SK-N-SH (cell line): ENCODE data around the gene CEP112. TPM values are rescaled to one million over a fixed set of nuclear protein-coding genes. Genes with fewer than 3 reads are reported as not detected.

Experiments used
- CTCF ChIA-PET: fragments of 300-600, 350-600 bp; formaldehyde crosslinking; extraction: SDS; loops from one replicate; lab custom pipeline; 2021; lab: Yijun Ruan, JAX
- POLR2A ChIA-PET: fragments of 350-600 bp; sonication (Branson Sonifier 250); formaldehyde crosslinking; extraction: SDS; loops from one replicate; lab custom pipeline; 2020; ENCODE audit warnings: antibody characterized with exemption, inconsistent platforms; lab: Yijun Ruan, JAX
- DNase-seq: peaks from one replicate; pipeline ENCODE4 v3.0.0; 2012
- H2AFZ ChIP-seq: fragments of 200-600 bp; sonication (generic); 2 replicates; pipeline ENCODE4 v1.8.1; 2016; ENCODE audit warnings: antibody characterized with exemption, mild to moderate bottlenecking, low read depth
- H3F3A ChIP-seq: fragments of 200-600 bp; sonication (generic); replicated peaks from 2 replicates; pipeline ENCODE3; 2016; ENCODE audit warnings: antibody characterized with exemption, mild to moderate bottlenecking; ENCODE audit not compliant: insufficient read depth
- H3K27ac ChIP-seq, 2 experiments: fragments of 200-500 bp in 1 of 2; fragments of 200-600 bp in 1 of 2; sonication (Bioruptor generic) in 1 of 2; sonication (generic), shearing (Covaris generic) in 1 of 2; 2 replicates each; pipeline versions ENCODE4 v1.5.1 to v1.6.1; 2014 to 2016; ENCODE audit warnings: low read depth in 2 of 2, inconsistent platforms in 1 of 2, low read length in 1 of 2, mild to moderate bottlenecking in 1 of 2, mixed read lengths in 1 of 2
- H3K27me3 ChIP-seq: fragments of 200-600 bp; sonication (generic), shearing (Covaris generic); 2 replicates; pipeline ENCODE4 v1.6.1; 2016; ENCODE audit warnings: mixed run types; ENCODE audit not compliant: insufficient read depth
- H3K36me3 ChIP-seq, 2 experiments: fragments of 200-500 bp in 1 of 2; fragments of 200-600 bp in 1 of 2; sonication (Bioruptor generic) in 1 of 2; sonication (generic) in 1 of 2; replicated peaks in 1 of 2; 2 replicates each; pipeline versions ENCODE3 to v1.5.1; 2014 to 2016; ENCODE audit warnings: low read length in 1 of 2, mild to moderate bottlenecking in 1 of 2; ENCODE audit not compliant: insufficient read depth in 2 of 2, control insufficient read depth in 1 of 2
- H3K4me1 ChIP-seq, 2 experiments: fragments of 200-500 bp in 1 of 2; fragments of 200-600 bp in 1 of 2; sonication (Bioruptor generic) in 1 of 2; sonication (generic), shearing (Covaris generic) in 1 of 2; 2 replicates each; pipeline versions ENCODE4 v1.5.1 to v1.6.1; 2014 to 2016; ENCODE audit warnings: low read depth in 1 of 2, low read length in 1 of 2, mixed run types in 1 of 2; ENCODE audit not compliant: insufficient read depth in 2 of 2, control insufficient read depth in 1 of 2
- H3K4me2 ChIP-seq: fragments of 200-600 bp; sonication (generic), shearing (Covaris generic); 2 replicates; pipeline ENCODE4 v1.6.1; 2017; ENCODE audit warnings: mixed run types
- H3K4me3 ChIP-seq, 2 experiments: fragments of 200-500 bp in 1 of 2; fragments of 200-600 bp in 1 of 2; sonication (Bioruptor generic) in 1 of 2; sonication (generic), shearing (Covaris generic) in 1 of 2; 2 replicates each; pipeline versions ENCODE4 v1.5.1 to v1.8.1; 2014 to 2016; ENCODE audit warnings: low read depth in 2 of 2, inconsistent platforms in 1 of 2, low read length in 1 of 2, mild to moderate bottlenecking in 1 of 2, mixed read lengths in 1 of 2, moderate library complexity in 1 of 2
- H3K79me2 ChIP-seq: fragments of 200-600 bp; sonication (generic); 2 replicates; pipeline ENCODE4 v1.8.1; 2017; ENCODE audit warnings: mild to moderate bottlenecking; ENCODE audit not compliant: insufficient read depth
- H3K9ac ChIP-seq: fragments of 200-600 bp; sonication (generic); 2 replicates; pipeline ENCODE4 v1.6.1; 2017; ENCODE audit warnings: mixed run types
- H3K9me2 ChIP-seq: fragments of 200-600 bp; sonication (generic); 2 replicates; pipeline ENCODE4 v1.6.1; 2017; ENCODE audit warnings: mixed run types
- H3K9me3 ChIP-seq: fragments of 200-600 bp; sonication (generic); 2 replicates; pipeline ENCODE4 v1.6.1; 2017; ENCODE audit warnings: mixed run types, mild to moderate bottlenecking, moderate library complexity
- H4K20me1 ChIP-seq: fragments of 200-600 bp; sonication (generic); 2 replicates; pipeline ENCODE4 v1.6.1; 2017; ENCODE audit warnings: mild to moderate bottlenecking, mixed run types; ENCODE audit not compliant: insufficient read depth
- ELF1 ChIP-seq: IDR thresholded peaks from 2 replicates; pipeline ENCODE4 v1.4.0; 2012
- EP300 ChIP-seq, 2 experiments: IDR thresholded peaks; 2 replicates each; pipeline versions ENCODE4 v1.4.0 to v1.6.1; 2012; ENCODE audit warnings: borderline replicate concordance in 1 of 2, low read depth in 1 of 2, low read length in 1 of 2
- FOSL2 ChIP-seq: IDR thresholded peaks from 2 replicates; pipeline ENCODE4 v1.4.0; 2012; ENCODE audit warnings: low read depth, mild to moderate bottlenecking, moderate library complexity, borderline replicate concordance
- FOXM1 ChIP-seq: IDR thresholded peaks from 2 replicates; pipeline ENCODE4 v1.4.0; 2012; ENCODE audit warnings: low read depth, mild to moderate bottlenecking
- GABPA ChIP-seq: IDR thresholded peaks from 2 replicates; pipeline ENCODE4 v1.4.0; 2012; ENCODE audit warnings: low read depth, mild to moderate bottlenecking
- IRF3 ChIP-seq: fragments of 150-350 bp; IDR thresholded peaks from 2 replicates; pipeline ENCODE4 v1.6.1; 2016; ENCODE audit warnings: mild to moderate bottlenecking, low read depth, low read length
- MEF2A ChIP-seq: IDR thresholded peaks from 2 replicates; pipeline ENCODE4 v1.4.0; 2012; ENCODE audit warnings: low read depth, borderline replicate concordance
- NFIC ChIP-seq: IDR thresholded peaks from 2 replicates; pipeline ENCODE4 v1.4.0; 2012; ENCODE audit warnings: borderline replicate concordance
- RAD21 ChIP-seq: IDR thresholded peaks from 2 replicates; pipeline ENCODE4 v1.6.1; 2012; ENCODE audit warnings: mild to moderate bottlenecking, low read length
- RCOR1 ChIP-seq: fragments of 150-350 bp; IDR thresholded peaks from 2 replicates; pipeline ENCODE4 v1.6.1; 2017; ENCODE audit warnings: antibody characterized with exemption, low read length
- RFX5 ChIP-seq: IDR thresholded peaks from 2 replicates; pipeline ENCODE4 v1.6.1; 2012; ENCODE audit warnings: mild to moderate bottlenecking, improper control_type of control experiment, low read length
- RXRA ChIP-seq: IDR thresholded peaks from 2 replicates; pipeline ENCODE4 v1.4.0; 2012; ENCODE audit warnings: low read depth, mild to moderate bottlenecking, borderline replicate concordance
- SMC3 ChIP-seq: IDR thresholded peaks from 2 replicates; pipeline ENCODE4 v1.6.1; 2012; ENCODE audit warnings: low read depth, low read length, improper control_type of control experiment
- TCF12 ChIP-seq: IDR thresholded peaks from 2 replicates; pipeline ENCODE4 v1.4.0; 2012
- USF2 ChIP-seq: fragments of 150-350 bp; IDR thresholded peaks from 2 replicates; pipeline ENCODE4 v1.6.1; 2017; ENCODE audit warnings: antibody characterized with exemption, low read length, low read depth, borderline replicate concordance
- WGBS: methylation state at CpG from one replicate; pipeline ENCODE4 v1.1.6; 2017; ENCODE audit warnings: low lambda C conversion rate; 5-methylcytosine and 5-hydroxymethylcytosine counted together
- polyA plus RNA-seq, 3 experiments: library from polyadenylated mRNA; depleted of rRNA; stranded (reverse); fragments of >200 nt; gene quantifications; 2 replicates each; pipeline ENCODE4 v1.2.3, GENCODE V29; 2012
- TF ChIP-seq, protein P1 (sequence below): IDR thresholded peaks from 2 replicates; pipeline ENCODE4; 2012

The CEP112 gene
- polyA plus RNA-seq, 1 of the 3 experiments (the other 2 are of a cell fraction): 7.9 TPM

- Histone ChIP-seq H3K4me2 (no peak overlapping the region), H3K27me3 (no peaks in the 10 kb centered on the region), H3K79me2 (no peaks in the 10 kb centered on the region), H3K36me3 (peaks cover 0 to 2% of the 10 kb centered on the region in 2 experiments), H3K9me3 (no peaks in the 10 kb centered on the region), H3K27ac (peak overlapping the region in 1 of 2 experiments; percentile 8; a peak in 1 of 4 replicates), H3K4me3 (no peak overlapping the region), H3K9ac (no peak overlapping the region), H4K20me1 (no peaks in the 10 kb centered on the region), H3K9me2 (no peaks in the 10 kb centered on the region), H3K4me1 (peaks cover 0 to 2% of the 10 kb centered on the region in 2 experiments; a peak in 1 of 4 replicates), H2AFZ (no peak overlapping the region), H3F3A (peaks cover 8% of the 10 kb centered on the region)
- 85% methylated on average over 1 of the region's 1 CpG for WGBS
- CTCF ChIA-PET: interaction anchor here (0.7 to 1.1 kb wide), 3 partner anchors 10 to 109 kb away, joined by 3 read pairs; no protein-coding TSS in a partner anchor
- TF ChIP-seq IRF3 (no peak), RCOR1 (no peak), RAD21 (no peak), TCF12 (peak; percentile 77), RXRA (no peak), USF2 (no peak), EP300 (IDR thresholded peaks at IDR 0.05; ENCODE audit: borderline replicate concordance in 1 of 2, low read depth in 1 of 2, low read length in 1 of 2) (no peak), RFX5 (no peak), MEF2A (no peak), NFIC (no peak), FOXM1 (no peak), ELF1 (no peak), GABPA (no peak)
- TF ChIP-seq, protein P1, sequence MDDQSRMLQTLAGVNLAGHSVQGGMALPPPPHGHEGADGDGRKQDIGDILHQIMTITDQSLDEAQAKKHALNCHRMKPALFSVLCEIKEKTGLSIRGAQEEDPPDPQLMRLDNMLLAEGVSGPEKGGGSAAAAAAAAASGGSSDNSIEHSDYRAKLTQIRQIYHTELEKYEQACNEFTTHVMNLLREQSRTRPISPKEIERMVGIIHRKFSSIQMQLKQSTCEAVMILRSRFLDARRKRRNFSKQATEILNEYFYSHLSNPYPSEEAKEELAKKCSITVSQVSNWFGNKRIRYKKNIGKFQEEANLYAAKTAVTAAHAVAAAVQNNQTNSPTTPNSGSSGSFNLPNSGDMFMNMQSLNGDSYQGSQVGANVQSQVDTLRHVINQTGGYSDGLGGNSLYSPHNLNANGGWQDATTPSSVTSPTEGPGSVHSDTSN: peak; percentile 13; the same call in 1 of the 2 replicates
- no peak for DNase-seq
- POLR2A ChIA-PET: no interaction called here
Measured at GRCh38 chr17:65685110-65685509, 506.8 kb downstream of the CEP112 start.

DNA sequence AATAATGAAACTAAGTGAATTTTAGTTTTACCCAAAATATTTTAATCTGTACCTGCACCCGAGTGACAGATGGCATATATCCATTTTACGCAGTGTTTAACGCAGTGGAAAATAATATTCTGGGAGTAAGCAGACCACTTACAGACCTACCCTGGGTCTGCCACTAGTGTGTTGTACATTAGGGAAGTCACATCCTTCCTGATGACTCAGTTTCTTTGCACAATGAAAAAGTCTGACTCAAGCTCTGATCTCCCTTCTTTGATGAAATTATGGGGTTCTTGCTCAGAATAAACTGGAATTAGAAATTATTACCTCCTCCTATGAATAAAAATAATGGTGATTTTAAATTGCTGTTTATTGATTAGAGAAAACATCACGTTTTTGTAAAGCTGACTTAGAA lies 507.3 kb downstream of the CEP112 start:
- Histone ChIP-seq H3F3A (peaks cover 8% of the 10 kb centered on the region), H3K9me3 (no peaks in the 10 kb centered on the region), H3K36me3 (peaks cover 0 to 2% of the 10 kb centered on the region in 2 experiments), H3K9me2 (no peaks in the 10 kb centered on the region), H2AFZ (no peak overlapping the region), H3K27me3 (no peaks in the 10 kb centered on the region), H3K79me2 (no peaks in the 10 kb centered on the region), H3K4me2 (no peak overlapping the region), H4K20me1 (no peaks in the 10 kb centered on the region), H3K4me3 (no peak overlapping the region), H3K9ac (no peak overlapping the region), H3K27ac (peak overlapping the region in 1 of 2 experiments; percentile 1; a peak in 1 of 4 replicates), H3K4me1 (peaks cover 0 to 2% of the 10 kb centered on the region in 2 experiments; a peak in 1 of 4 replicates)
- ChIA-PET CTCF (interaction anchor here (0.8 to 1.1 kb wide), 2 partner anchors 22 to 110 kb away, joined by 3 read pairs; no protein-coding TSS in a partner anchor), POLR2A (no interaction called here)
- TF ChIP-seq ELF1 (no peak), SMC3 (no peak), FOSL2 (peak; percentile 4; the same call in 1 of the 2 replicates)
- WGBS: 73% methylated on average over 4 of the region's 4 CpGs
- DNase-seq: no peak
